Stimulated activated CD8-positive, alpha-beta memory T cell treated with anti-CD3 and anti-CD28 coated beads, Interleukin-7, amount 100 ng/mL, for 1 hour (primary cell): Measurements from ENCODE around the gene STAT6.

Source experiments
- DNase-seq, 2 donors: peaks; one replicate each; pipeline ENCODE4 v3.0.0-alpha.2; 2020; ENCODE audit warnings: low read depth in 2 of 2

Gene STAT6, protein sequence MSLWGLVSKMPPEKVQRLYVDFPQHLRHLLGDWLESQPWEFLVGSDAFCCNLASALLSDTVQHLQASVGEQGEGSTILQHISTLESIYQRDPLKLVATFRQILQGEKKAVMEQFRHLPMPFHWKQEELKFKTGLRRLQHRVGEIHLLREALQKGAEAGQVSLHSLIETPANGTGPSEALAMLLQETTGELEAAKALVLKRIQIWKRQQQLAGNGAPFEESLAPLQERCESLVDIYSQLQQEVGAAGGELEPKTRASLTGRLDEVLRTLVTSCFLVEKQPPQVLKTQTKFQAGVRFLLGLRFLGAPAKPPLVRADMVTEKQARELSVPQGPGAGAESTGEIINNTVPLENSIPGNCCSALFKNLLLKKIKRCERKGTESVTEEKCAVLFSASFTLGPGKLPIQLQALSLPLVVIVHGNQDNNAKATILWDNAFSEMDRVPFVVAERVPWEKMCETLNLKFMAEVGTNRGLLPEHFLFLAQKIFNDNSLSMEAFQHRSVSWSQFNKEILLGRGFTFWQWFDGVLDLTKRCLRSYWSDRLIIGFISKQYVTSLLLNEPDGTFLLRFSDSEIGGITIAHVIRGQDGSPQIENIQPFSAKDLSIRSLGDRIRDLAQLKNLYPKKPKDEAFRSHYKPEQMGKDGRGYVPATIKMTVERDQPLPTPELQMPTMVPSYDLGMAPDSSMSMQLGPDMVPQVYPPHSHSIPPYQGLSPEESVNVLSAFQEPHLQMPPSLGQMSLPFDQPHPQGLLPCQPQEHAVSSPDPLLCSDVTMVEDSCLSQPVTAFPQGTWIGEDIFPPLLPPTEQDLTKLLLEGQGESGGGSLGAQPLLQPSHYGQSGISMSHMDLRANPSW

GRCh38 chr12:57111031-57111734 lies at the start of gene STAT6:
Gene STAT6 (minus strand): TSS chr12:57111362. CDS start chr12:57108278, 3,084 bp downstream.
- peak in 1 of 2 donors; percentile 61 for DNase-seq

GRCh38 chr12:57160741-57161140 lies 49.6 kb upstream of the STAT6 start:
- no peak for DNase-seq

GRCh38 chr12:57160040-57160439 lies 48.9 kb upstream of the STAT6 start:
- no peak for DNase-seq

- DNase-seq = no peak
Observed at GRCh38 chr12:57159311-57159710, 48.1 kb upstream of the STAT6 start.

- no peak for DNase-seq
Observed at GRCh38 chr12:57158665-57159064, 47.5 kb upstream of the STAT6 start.

DNA sequence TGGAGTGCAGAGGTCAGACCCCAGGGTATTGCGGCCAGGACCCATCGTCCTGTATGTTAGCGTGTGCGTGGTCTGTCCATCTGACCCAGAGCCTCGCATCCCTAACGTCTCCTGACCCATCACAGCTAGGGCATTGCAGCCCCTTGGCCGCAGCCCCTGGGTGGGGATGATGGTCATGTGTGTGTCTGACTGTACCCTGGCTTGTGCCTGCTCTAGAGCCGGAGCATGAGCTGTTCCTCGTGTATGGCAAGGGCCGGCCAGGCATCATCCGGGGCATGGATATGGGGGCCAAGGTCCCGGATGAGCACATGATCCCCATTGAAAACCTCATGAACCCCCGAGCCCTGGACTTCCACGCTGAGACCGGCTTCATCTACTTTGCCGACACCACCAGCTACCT lies 47.0 kb upstream of the STAT6 start:
- no peak for DNase-seq

- no peak for DNase-seq
Observed at GRCh38 chr12:57157588-57158173, 46.5 kb upstream of the STAT6 start.

DNA sequence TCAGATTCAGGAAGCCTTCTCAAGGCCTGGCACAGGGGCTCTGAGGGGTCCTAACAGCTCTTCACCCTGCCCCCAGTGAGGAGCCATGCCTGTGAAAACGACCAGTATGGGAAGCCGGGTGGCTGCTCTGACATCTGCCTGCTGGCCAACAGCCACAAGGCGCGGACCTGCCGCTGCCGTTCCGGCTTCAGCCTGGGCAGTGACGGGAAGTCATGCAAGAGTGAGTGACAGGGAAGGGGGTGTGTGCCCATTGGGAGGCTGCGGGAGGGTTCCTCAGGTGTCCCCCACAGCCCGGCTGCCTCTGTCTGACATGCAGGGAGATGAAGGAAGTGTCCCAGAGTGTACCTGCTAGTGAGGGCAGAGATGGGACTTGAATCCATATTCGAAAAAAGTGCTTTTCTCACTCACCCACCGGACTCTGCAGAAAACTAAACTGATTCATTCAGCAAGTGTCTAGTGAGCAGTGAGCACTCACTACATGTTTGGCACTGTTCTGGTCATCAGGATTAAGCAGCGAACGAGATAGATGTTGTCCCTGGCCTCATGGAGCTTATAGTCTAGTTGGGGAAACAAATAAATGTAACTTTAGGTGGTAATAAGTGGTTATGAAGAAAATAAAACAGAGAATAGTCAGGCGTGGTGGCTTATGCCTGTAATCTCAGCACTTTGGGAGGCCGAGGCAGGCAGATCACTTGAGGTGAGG lies 45.7 kb upstream of the STAT6 start:
- no peak for DNase-seq

DNA sequence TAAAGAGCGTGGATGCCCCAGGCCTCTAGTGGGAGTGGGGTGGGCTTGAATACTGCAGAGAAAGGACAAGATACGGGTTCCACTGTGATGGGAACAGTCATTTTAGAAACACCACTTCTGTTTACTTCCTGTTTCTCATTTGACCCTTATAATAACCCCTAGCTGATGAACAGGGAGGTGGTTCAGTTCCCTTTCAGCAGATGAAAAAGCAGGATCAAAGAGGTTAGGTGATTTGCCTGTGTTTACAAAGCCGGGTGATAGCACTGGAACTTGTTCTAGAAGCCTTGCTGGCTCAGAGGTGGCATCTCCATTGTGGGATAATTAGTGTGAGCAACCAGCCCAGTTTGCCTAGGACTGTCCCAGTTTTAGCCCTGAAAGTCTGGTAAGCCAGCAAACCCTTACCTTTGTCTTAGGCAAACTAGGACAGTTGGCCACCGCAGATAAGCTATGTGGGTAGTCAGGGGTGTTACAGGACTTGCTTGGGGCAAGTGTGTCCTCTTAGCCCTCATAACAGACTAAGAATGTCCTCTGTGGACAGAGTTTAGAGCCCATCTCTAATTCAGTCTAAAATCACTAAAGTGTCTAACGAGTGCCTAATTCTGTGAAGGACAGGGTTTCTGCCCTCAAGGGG lies 43.8 kb upstream of the STAT6 start:
- DNase-seq = no peak

DNA sequence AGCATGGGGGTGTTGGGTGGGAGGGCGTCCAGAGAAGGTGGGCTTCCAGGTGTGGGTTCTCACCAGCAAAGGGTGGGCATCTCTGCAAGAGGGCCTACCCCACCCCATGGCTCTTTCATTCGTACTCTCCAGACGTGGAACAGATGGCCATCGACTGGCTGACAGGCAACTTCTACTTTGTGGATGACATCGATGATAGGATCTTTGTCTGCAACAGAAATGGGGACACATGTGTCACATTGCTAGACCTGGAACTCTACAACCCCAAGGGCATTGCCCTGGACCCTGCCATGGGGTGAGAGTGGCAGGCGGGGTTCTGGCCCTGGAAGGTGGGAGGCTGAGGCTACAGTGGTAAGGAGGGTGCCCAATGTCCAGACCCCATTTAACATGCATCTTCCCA lies 42.9 kb upstream of the STAT6 start:
- no peak for DNase-seq

- DNase-seq = no peak
Observed at GRCh38 chr12:57153415-57153997, 42.3 kb upstream of the STAT6 start.

DNA sequence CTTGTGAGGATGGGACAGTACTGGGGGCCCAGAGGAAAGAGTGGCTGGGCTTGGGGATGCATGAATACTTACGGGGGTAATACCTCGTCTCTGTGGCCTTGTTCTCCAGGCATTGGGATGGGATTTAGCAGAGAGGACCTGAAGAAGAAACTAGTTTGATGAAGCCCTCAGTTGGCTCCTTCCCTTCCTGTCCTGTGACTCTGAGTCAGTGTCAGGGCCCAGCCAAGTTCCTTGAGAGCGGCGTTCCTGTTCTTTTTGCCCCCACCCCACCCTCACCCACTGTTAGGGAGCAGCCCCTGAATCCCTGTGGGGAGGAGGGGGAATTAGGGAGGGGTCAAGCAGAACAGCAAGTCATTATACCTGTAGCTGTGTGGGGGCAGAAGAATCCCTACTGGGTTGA lies 41.5 kb upstream of the STAT6 start:
- DNase-seq = no peak

GRCh38 chr12:57151741-57152630 lies 40.8 kb upstream of the STAT6 start:
- no peak for DNase-seq

- no peak for DNase-seq
Observed at GRCh38 chr12:57150400-57151000, 39.3 kb upstream of the STAT6 start.

DNA sequence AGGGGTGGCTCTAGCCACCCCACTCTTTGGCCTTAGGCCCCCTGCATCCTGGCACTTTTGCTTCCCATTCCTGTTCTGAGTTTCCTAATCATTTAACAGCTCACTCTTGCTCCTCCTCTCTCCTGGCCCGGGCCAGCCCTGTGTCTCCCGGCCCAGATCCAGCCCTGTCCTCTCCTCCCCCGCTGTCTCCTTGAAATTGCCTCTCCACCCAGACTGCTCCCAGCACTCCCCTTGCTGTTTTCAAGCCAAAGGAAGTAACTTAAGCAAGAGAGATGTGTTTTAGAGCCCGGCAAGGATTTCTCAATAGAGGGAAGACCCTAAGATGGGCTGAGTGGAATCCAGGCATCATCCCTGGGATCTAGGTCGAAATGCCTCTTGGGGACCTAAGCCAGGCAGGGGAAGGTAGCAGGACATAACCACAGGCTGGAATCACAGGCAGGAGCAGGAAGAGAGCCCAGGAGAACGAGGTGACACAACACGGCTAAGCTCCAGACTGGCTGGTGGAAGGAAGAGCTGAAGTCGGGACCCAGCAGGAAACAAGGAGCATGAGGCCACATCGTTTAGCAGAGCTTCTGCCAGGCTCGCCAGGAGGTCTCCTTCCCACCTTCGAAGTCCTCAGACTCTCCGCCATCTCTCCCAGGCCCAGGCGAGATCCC lies 38.2 kb upstream of the STAT6 start:
- DNase-seq = no peak

DNA sequence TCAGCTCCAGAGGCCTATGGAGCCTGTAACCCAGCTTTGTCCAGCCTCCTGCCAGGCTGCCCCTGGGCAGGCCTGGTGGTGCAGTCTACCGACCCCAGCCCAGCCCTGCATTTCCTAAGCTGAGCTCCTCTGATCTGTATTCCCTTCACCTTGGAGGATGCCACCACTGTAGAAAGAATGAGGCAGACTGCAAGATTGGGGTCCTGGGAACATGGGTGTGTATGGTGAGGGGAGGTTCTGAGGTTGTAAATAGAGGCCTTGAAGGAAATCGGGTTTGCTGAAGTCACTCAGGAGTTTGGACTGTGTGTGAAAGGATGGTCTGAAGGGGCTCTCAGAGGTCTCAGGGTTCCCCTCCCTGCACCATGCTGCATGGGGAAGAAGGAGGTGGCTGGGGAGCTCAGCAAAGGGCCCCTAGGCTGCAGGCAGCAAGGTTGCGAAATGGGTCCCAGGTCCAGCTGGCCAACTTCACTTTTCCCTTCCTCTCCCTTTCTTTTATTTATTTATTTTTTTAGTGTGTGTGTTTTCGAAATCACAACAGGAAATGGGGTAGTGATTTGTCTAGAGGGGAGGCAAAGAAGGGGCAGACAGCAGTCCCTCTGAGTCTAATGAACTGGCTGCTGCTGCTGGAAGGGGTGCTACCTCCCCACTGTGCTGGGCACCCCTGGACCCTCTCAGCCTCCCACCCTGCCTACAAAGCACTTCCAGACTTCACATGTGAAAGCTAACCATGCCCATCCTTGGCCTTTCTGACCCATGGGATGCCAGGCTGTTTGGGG lies 37.5 kb upstream of the STAT6 start:
- no peak for DNase-seq
